Daoy (cell line): Measurements from ENCODE around the gene NFIC. TPM values are rescaled to one million over a fixed set of nuclear protein-coding genes. Genes with fewer than 3 reads are reported as not detected.
"Not testable (repeated sequence)": the region's sequence is repeated elsewhere in the genome, so short reads cannot be mapped to it uniquely, and the experiment has no call there.

ENCODE experiments used
- DNase-seq: peaks from one replicate; pipeline ENCODE4 v3.0.0-alpha.2; 2015; ENCODE audit warnings: low read depth
- total RNA-seq: library from RNA; depleted of rRNA; stranded (reverse); fragments of >200 nt; shearing (Covaris generic); gene quantifications from 2 replicates; pipeline ENCODE4 v1.2.3, GENCODE V29; 2014

The NFIC gene
- total RNA-seq, 1 experiment from 2014 or later = 20.2 TPM

- no peak for DNase-seq
Measured at GRCh38 chr19:3373971-3374368, 7.6 kb downstream of the NFIC start.

GRCh38 chr19:3374369-3375112 is 8.2 kb downstream of the NFIC start:
- no peak for DNase-seq

- DNase-seq = no peak
Measured at GRCh38 chr19:3375221-3376090, 9.1 kb downstream of the NFIC start.

- not testable (repeated sequence) for DNase-seq
Measured at GRCh38 chr19:3376091-3376455, 9.7 kb downstream of the NFIC start.

GRCh38 chr19:3378352-3379150 is 12.2 kb downstream of the NFIC start:
- DNase-seq = no peak

GRCh38 chr19:3380829-3381228 is 14.4 kb downstream of the NFIC start:
- no peak for DNase-seq

- DNase-seq = no peak
Measured at GRCh38 chr19:3381701-3382372, 15.5 kb downstream of the NFIC start.

- DNase-seq = no peak
Measured at GRCh38 chr19:3382460-3383100, 16.2 kb downstream of the NFIC start.

- DNase-seq = no peak
Measured at GRCh38 chr19:3383121-3383722, 16.8 kb downstream of the NFIC start.

- DNase-seq = no peak
Measured at GRCh38 chr19:3386447-3387234, 20.3 kb downstream of the NFIC start.

- DNase-seq = peak; percentile 68
Measured at GRCh38 chr19:3387645-3388589, 21.5 kb downstream of the NFIC start.

GRCh38 chr19:3389446-3389778 is 23.0 kb downstream of the NFIC start:
- no peak for DNase-seq

- DNase-seq = no peak
Measured at GRCh38 chr19:3389876-3390371, 23.5 kb downstream of the NFIC start.

GRCh38 chr19:3391911-3392310 is 25.5 kb downstream of the NFIC start:
- DNase-seq = not testable (repeated sequence)

GRCh38 chr19:3392480-3392879 is 26.1 kb downstream of the NFIC start:
- no peak for DNase-seq

- DNase-seq = no peak
Measured at GRCh38 chr19:3396881-3397265, 30.5 kb downstream of the NFIC start.

- no peak for DNase-seq
Measured at GRCh38 chr19:3397266-3398022, 31.1 kb downstream of the NFIC start.
